Activated CD4-positive, alpha-beta T cell treated with anti-CD3 and anti-CD28 coated beads for 1 hour (primary cell): ENCODE measurements around the gene NRXN3.

Experiments used
- DNase-seq: peaks from one replicate; pipeline ENCODE4 v3.0.0-alpha.2; 2020

NRXN3 gene

GRCh38 chr14:79408696-79409095 is 1238.5 kb downstream of the NRXN3 start:
- DNase-seq, result no peak

- no peak for DNase-seq
Observed at GRCh38 chr14:79411403-79412174, 1241.4 kb downstream of the NRXN3 start.

- no peak for DNase-seq
Observed at GRCh38 chr14:79412822-79413221, 1242.6 kb downstream of the NRXN3 start.

GRCh38 chr14:79413734-79414428 is 1243.7 kb downstream of the NRXN3 start:
- no peak for DNase-seq

- DNase-seq, result no peak
Observed at GRCh38 chr14:79415726-79416125, 1245.6 kb downstream of the NRXN3 start.

GRCh38 chr14:79417961-79418360 is 1247.8 kb downstream of the NRXN3 start:
- no peak for DNase-seq

- no peak for DNase-seq
Observed at GRCh38 chr14:79418649-79419415, 1248.7 kb downstream of the NRXN3 start.

- DNase-seq, result no peak
Observed at GRCh38 chr14:79419571-79420327, 1249.6 kb downstream of the NRXN3 start.

- no peak for DNase-seq
Observed at GRCh38 chr14:79420725-79421124, 1250.6 kb downstream of the NRXN3 start.

- DNase-seq, result no peak
Observed at GRCh38 chr14:79421811-79422210, 1251.6 kb downstream of the NRXN3 start.

GRCh38 chr14:79424462-79424861 is 1254.3 kb downstream of the NRXN3 start:
- no peak for DNase-seq

GRCh38 chr14:79426103-79426755 is 1256.1 kb downstream of the NRXN3 start:
- DNase-seq, result no peak

- no peak for DNase-seq
Observed at GRCh38 chr14:79432640-79433039, 1262.5 kb downstream of the NRXN3 start.

GRCh38 chr14:79436335-79436734 is 1266.2 kb downstream of the NRXN3 start:
- no peak for DNase-seq

GRCh38 chr14:79437951-79438350 is 1267.8 kb downstream of the NRXN3 start:
- DNase-seq, result no peak

- no peak for DNase-seq
Observed at GRCh38 chr14:79438696-79439342, 1268.6 kb downstream of the NRXN3 start.

- DNase-seq, result no peak
Observed at GRCh38 chr14:79442786-79443185, 1272.6 kb downstream of the NRXN3 start.

- DNase-seq, result no peak
Observed at GRCh38 chr14:79443602-79444001, 1273.4 kb downstream of the NRXN3 start.

- DNase-seq, result no peak
Observed at GRCh38 chr14:79448960-79449359, 1278.8 kb downstream of the NRXN3 start.

GRCh38 chr14:79451601-79452000 is 1281.4 kb downstream of the NRXN3 start:
- DNase-seq, result no peak

- DNase-seq, result no peak
Observed at GRCh38 chr14:79453276-79453675, 1283.1 kb downstream of the NRXN3 start.

- DNase-seq, result no peak
Observed at GRCh38 chr14:79464468-79464867, 1294.3 kb downstream of the NRXN3 start.
